HepG2 (cell line): ENCODE measurements around the gene VPS52. TPM values are rescaled to one million over a fixed set of nuclear protein-coding genes. Genes with fewer than 3 reads are reported as not detected.
A peak's percentile ranks its signal among the peaks of the same experiment; 100 is the strongest.

Experiments used
- ATAC-seq: fragments of 200-7000 bp; cut with Tn5 transposase; 3 replicates; pipeline ENCODE4 v1.9.1; 2020; ENCODE audit warnings: mild to moderate bottlenecking, moderate library complexity
- BruUV-seq: library from RNA; stranded (reverse); fragments of 400-500 nt; replicated peaks from 2 replicates; lab custom pipeline; 2021; lab: Mats Ljungman, UMichigan
- CTCF ChIA-PET: fragments of 300-600 bp; formaldehyde crosslinking; extraction: SDS; loops from one replicate; lab custom pipeline; 2021; ENCODE audit warnings: low total read pairs, inconsistent platforms, low intra/inter-chr PET ratio; lab: Yijun Ruan, JAX
- POLR2A ChIA-PET: fragments of 350-600 bp; sonication (Branson Sonifier 250); formaldehyde crosslinking; loops from one replicate; lab custom pipeline; 2020; ENCODE audit warnings: antibody characterized with exemption, inconsistent platforms; lab: Yijun Ruan, JAX
- DNase-seq: peaks from one replicate; pipeline ENCODE4 v3.0.0-alpha.2; 2015; ENCODE audit warnings: low spot score
- FAIRE-seq: peaks from 3 replicates; lab custom pipeline; 2011; peaks lifted over from hg19 to GRCh38; lab: Jason Lieb, UNC
- H2AFZ ChIP-seq: one replicate; pipeline ENCODE4 v1.6.1; 2011; ENCODE audit warnings: low read length, inconsistent platforms
- H3K27ac ChIP-seq: fragments of 300-600 bp; 3 replicates; pipeline ENCODE4 v1.8.0; 2011; ENCODE audit warnings: mixed run types, mild to moderate bottlenecking, mixed read lengths, low read length, inconsistent platforms; ENCODE audit not compliant: insufficient read depth; ENCODE audit errors: extremely low read length
- H3K27me3 ChIP-seq, 2 experiments: fragments of 200-600 bp in 1 of 2; 2 replicates in 1 of 2; 3 replicates in 1 of 2; pipeline versions ENCODE4 v1.6.0 to v1.8.0; 2011; ENCODE audit warnings: low read length in 2 of 2, mild to moderate bottlenecking in 2 of 2, moderate library complexity in 2 of 2, inconsistent platforms in 1 of 2; ENCODE audit not compliant: insufficient read depth in 2 of 2, control insufficient read depth in 1 of 2
- H3K36me3 ChIP-seq, 2 experiments: fragments of 200-600 bp in 1 of 2; replicated peaks in 1 of 2; 2 replicates in 1 of 2; 3 replicates in 1 of 2; pipeline versions ENCODE4 v1.5.1 to v1.8.0; 2011; ENCODE audit warnings: low read length in 2 of 2, inconsistent platforms in 1 of 2; ENCODE audit not compliant: insufficient read depth in 2 of 2, control insufficient read depth in 1 of 2
- H3K4me1 ChIP-seq: 2 replicates; pipeline ENCODE4 v1.5.1; 2012; ENCODE audit warnings: low read length, inconsistent platforms; ENCODE audit not compliant: insufficient read depth
- H3K4me2 ChIP-seq: 2 replicates; pipeline ENCODE4 v1.6.0; 2011; ENCODE audit warnings: low read depth, low read length, inconsistent platforms
- H3K4me3 ChIP-seq, 3 experiments: fragments of 200-600 bp in 1 of 3; sonication (generic), shearing (Covaris generic) in 1 of 3; replicated peaks in 1 of 3; 2 replicates each; pipeline ENCODE4 v1.5.1; 2011 to 2016; ENCODE audit warnings: low read length in 3 of 3, inconsistent platforms in 2 of 3, low read depth in 2 of 3, mild to moderate bottlenecking in 2 of 3, control low read depth in 1 of 3, mixed read lengths in 1 of 3; ENCODE audit not compliant: insufficient read depth in 1 of 3
- H3K79me2 ChIP-seq: one replicate; pipeline ENCODE4 v1.6.1; 2011; ENCODE audit warnings: low read length, inconsistent platforms; ENCODE audit not compliant: insufficient read depth
- H3K9ac ChIP-seq: 2 replicates; pipeline ENCODE4 v1.6.0; 2011; ENCODE audit warnings: mild to moderate bottlenecking, low read depth, low read length, inconsistent platforms; ENCODE audit not compliant: insufficient read depth
- H3K9me3 ChIP-seq: 2 replicates; pipeline ENCODE4 v1.5.1; 2012; ENCODE audit warnings: mild to moderate bottlenecking, low read length
- H4K20me1 ChIP-seq: 2 replicates; pipeline ENCODE4 v1.6.0; 2011; ENCODE audit warnings: inconsistent platforms, mild to moderate bottlenecking, low read length, moderate library complexity; ENCODE audit not compliant: insufficient read depth
- AGO2 ChIP-seq: fragments of 200-400 bp; formaldehyde crosslinking; optimal IDR thresholded peaks from 2 replicates; pipeline ENCODE3; 2017; ENCODE audit warnings: mild to moderate bottlenecking, low read depth, low read length, moderate library complexity
- BORCS8-MEF2B ChIP-seq: sonication (generic); formaldehyde crosslinking; IDR thresholded peaks from 2 replicates; pipeline ENCODE4 v1.8.0; 2022; ENCODE audit warnings: mild to moderate bottlenecking, missing genetic modification reagents
- BRCA1 ChIP-seq: sonication (generic); formaldehyde crosslinking; IDR thresholded peaks from 2 replicates; pipeline ENCODE4 v1.4.0; 2020; ENCODE audit warnings: missing genetic modification reagents
- E2F2 ChIP-seq: sonication (generic); formaldehyde crosslinking; IDR thresholded peaks from 2 replicates; pipeline ENCODE4 v1.4.0; 2020; ENCODE audit warnings: missing genetic modification reagents, borderline replicate concordance
- FOXO1 ChIP-seq: sonication (generic); formaldehyde crosslinking; IDR thresholded peaks from 2 replicates; pipeline ENCODE4 v1.4.0; 2020; ENCODE audit warnings: missing genetic modification reagents
- HDAC6 ChIP-seq: fragments of 200-600 bp; sonication (generic); IDR thresholded peaks from 2 replicates; pipeline ENCODE4 v1.7.0; 2017; ENCODE audit warnings: mild to moderate bottlenecking, antibody characterized with exemption, low read length, low read depth
- PAF1 ChIP-seq: IDR thresholded peaks from 2 replicates; pipeline ENCODE4 v1.6.1; 2016; ENCODE audit warnings: missing genetic modification reagents, missing compliant biosample characterization
- SP4 ChIP-seq: sonication (generic); formaldehyde crosslinking; IDR thresholded peaks from 2 replicates; pipeline ENCODE4 v1.8.1; 2023; ENCODE audit warnings: mild to moderate bottlenecking, missing genetic modification reagents
- TGIF2 ChIP-seq: IDR thresholded peaks from 2 replicates; pipeline ENCODE4 v1.6.1; 2016; ENCODE audit warnings: control low read depth, missing compliant biosample characterization
- ZNF101 ChIP-seq: sonication (generic); formaldehyde crosslinking; IDR thresholded peaks from 2 replicates; pipeline ENCODE4 v1.4.0; 2020; ENCODE audit warnings: mild to moderate bottlenecking, low read depth, missing genetic modification reagents, borderline replicate concordance
- ZNF34 ChIP-seq: sonication (generic); formaldehyde crosslinking; IDR thresholded peaks from 2 replicates; pipeline ENCODE4 v1.4.0; 2020; ENCODE audit warnings: mild to moderate bottlenecking, missing genetic modification reagents, borderline replicate concordance
- ZNF382 ChIP-seq: sonication (generic); formaldehyde crosslinking; IDR thresholded peaks from 2 replicates; pipeline ENCODE4 v1.5.0; 2020; ENCODE audit warnings: missing genetic modification reagents, mild to moderate bottlenecking, borderline replicate concordance
- ZNF530 ChIP-seq: sonication (generic); formaldehyde crosslinking; IDR thresholded peaks from 2 replicates; pipeline ENCODE4 v1.5.0; 2020; ENCODE audit warnings: low read depth, mild to moderate bottlenecking, missing genetic modification reagents
- ZNF703 ChIP-seq: sonication (generic); formaldehyde crosslinking; IDR thresholded peaks from 2 replicates; pipeline ENCODE4 v1.5.1; 2020; ENCODE audit warnings: missing genetic modification reagents, mild to moderate bottlenecking, moderate library complexity, borderline replicate concordance
- ZNF879 ChIP-seq: sonication (generic); formaldehyde crosslinking; IDR thresholded peaks from 2 replicates; pipeline ENCODE4 v1.8.1; 2023; ENCODE audit warnings: missing genetic modification reagents
- WGBS: methylation state at CpG from one replicate; pipeline ENCODE4 v1.1.6; 2017; ENCODE audit warnings: low lambda C conversion rate; 5-methylcytosine and 5-hydroxymethylcytosine counted together
- in situ Hi-C: cut with HindIII; loops from 2 replicates; pipeline ENCODE4 v1.10.0; 2017; ENCODE audit warnings: low pct_unique_long_range_greater_than_20kb; ENCODE audit not compliant: extremely low pct_ligation_motif_present
- intact Hi-C: fragments of 100-400 bp; cut with micrococcal nuclease; formaldehyde crosslinking; loops from one replicate; pipeline ENCODE4 v1.10.0; 2022; ENCODE audit not compliant: unreplicated experiment
- polyA plus RNA-seq, 8 experiments: library from polyadenylated mRNA; depleted of rRNA in 3 of 8; stranded (reverse) in 7 of 8; unstranded in 1 of 8; fragments of >200 nt; fragmentation: Illumina TruSeq in 4 of 8; extraction: Trizol in 4 of 8; gene quantifications; 2 replicates each; pipeline versions ENCODE4 v1.2.1 to v1.2.3, GENCODE V29; 2011 to 2016; ENCODE audit warnings: low read depth in 4 of 8, missing spikeins in 1 of 8, mixed read lengths in 1 of 8; ENCODE audit not compliant: insufficient read depth in 1 of 8
- total RNA-seq, 5 experiments: library from RNA; depleted of rRNA; stranded (reverse); fragments of >200 nt; fragmentation: Illumina TruSeq; extraction: Trizol; gene quantifications; 2 replicates each; pipeline ENCODE4 v1.2.3, GENCODE V29; 2016; ENCODE audit warnings: low read depth in 1 of 5
- TF ChIP-seq, protein P1 (sequence below): sonication (generic); formaldehyde crosslinking; IDR thresholded peaks from 2 replicates; pipeline ENCODE4 v1.8.1; 2023; ENCODE audit warnings: missing genetic modification reagents, mild to moderate bottlenecking, borderline replicate concordance
- TF ChIP-seq, protein P2 (sequence below): sonication (generic); formaldehyde crosslinking; IDR thresholded peaks from 2 replicates; pipeline ENCODE4 v1.4.0; 2020; ENCODE audit warnings: mild to moderate bottlenecking, missing genetic modification reagents

VPS52 gene
- total and polyA plus RNA-seq, 2 of the 13 experiments (the other 11 are each of a cell fraction or from before 2014, with no cell fraction given), result 48.9 to 85.5 TPM

GRCh38 chr6:33279257-33279695 lies 7.6 kb upstream of the VPS52 start:
- TF ChIP-seq TGIF2, result no peak
- TF ChIP-seq AGO2, result peak; percentile 65
- 95% methylated on average over 13 of the region's 13 CpGs for WGBS
- BruUV-seq, result no TSS peak
- Histone ChIP-seq H3K9me3 (no peaks in the 10 kb centered on the region), H3K27me3 (no peaks in the 10 kb centered on the region), H3K79me2 (peaks cover 12% of the 10 kb centered on the region), H3K4me1 (peaks cover 15% of the 10 kb centered on the region), H3K36me3 (peaks cover 16 to 62% of the 10 kb centered on the region in 2 experiments), H2AFZ (no peak overlapping the region), H3K4me2 (no peak overlapping the region), H3K4me3 (no peak overlapping the region), H4K20me1 (peaks cover 19% of the 10 kb centered on the region), H3K9ac (no peak overlapping the region), H3K27ac (no peak overlapping the region)
- ChIA-PET POLR2A (interaction anchor here (1.0 to 3.5 kb wide), 4 partner anchors 18 to 30 kb away, joined by 3 to 17 read pairs (median 8); partner anchors contain the start of gene RGL2), CTCF (interaction anchor here (0.9 to 3.2 kb wide), 6 partner anchors 8 to 146 kb away, joined by 3 to 52 read pairs (median 10); partner anchors contain the start of genes RGL2 and VPS52)
- in situ Hi-C loops (loop anchor here (25.0 kb wide), 1 partner anchor 133 kb away; the partner anchor contains the start of genes CUTA, PHF1 and SYNGAP1), intact Hi-C loops (no loop called here)
- FAIRE-seq (no peak), DNase-seq (no peak), ATAC-seq (peak; percentile 0; the same call in 1 of the 3 replicates)

GRCh38 chr6:33278810-33279209 lies 7.1 kb upstream of the VPS52 start:
- Histone ChIP-seq H3K4me2 (no peak overlapping the region), H4K20me1 (peaks cover 24% of the 10 kb centered on the region), H3K4me3 (no peak overlapping the region), H3K27me3 (no peaks in the 10 kb centered on the region), H3K9ac (no peak overlapping the region), H2AFZ (no peak overlapping the region), H3K36me3 (peaks cover 19 to 65% of the 10 kb centered on the region in 2 experiments), H3K9me3 (no peaks in the 10 kb centered on the region), H3K79me2 (peaks cover 16% of the 10 kb centered on the region), H3K27ac (no peak overlapping the region), H3K4me1 (peaks cover 20% of the 10 kb centered on the region)
- in situ Hi-C loops (loop anchor here (25.0 kb wide), 1 partner anchor 133 kb away; the partner anchor contains the start of genes CUTA, PHF1 and SYNGAP1), intact Hi-C loops (no loop called here)
- FAIRE-seq, result no peak
- CTCF ChIA-PET, result interaction anchor here (1.4 to 3.2 kb wide), 2 partner anchors 64 to 67 kb away, joined by 4 to 37 read pairs; no protein-coding TSS in a partner anchor
- WGBS, result 90% methylated on average over 3 of the region's 3 CpGs
- POLR2A ChIA-PET, result interaction anchor here (0.6 to 3.5 kb wide), 6 partner anchors 10 to 56 kb away, joined by 3 to 17 read pairs (median 11); partner anchors contain the start of genes PFDN6, RGL2 and WDR46
- 0 out of 3 replicates have a peak, but pooled peaks have one; percentile 0 for ATAC-seq
- DNase-seq, result no peak
- no TSS peak for BruUV-seq
- no peak for TF ChIP-seq ZNF703 (CRISPR knock-in tag)
- TF ChIP-seq SP4 (CRISPR knock-in tag), result no peak
- no peak for TF ChIP-seq BRCA1 (CRISPR knock-in tag)
- TF ChIP-seq HDAC6, result no peak
- TF ChIP-seq BORCS8-MEF2B (CRISPR knock-in tag), result no peak
- TF ChIP-seq, protein P1, sequence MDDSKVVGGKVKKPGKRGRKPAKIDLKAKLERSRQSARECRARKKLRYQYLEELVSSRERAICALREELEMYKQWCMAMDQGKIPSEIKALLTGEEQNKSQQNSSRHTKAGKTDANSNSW (CRISPR knock-in tag), result no peak
- TF ChIP-seq FOXO1, result no peak
- TF ChIP-seq, protein P2, sequence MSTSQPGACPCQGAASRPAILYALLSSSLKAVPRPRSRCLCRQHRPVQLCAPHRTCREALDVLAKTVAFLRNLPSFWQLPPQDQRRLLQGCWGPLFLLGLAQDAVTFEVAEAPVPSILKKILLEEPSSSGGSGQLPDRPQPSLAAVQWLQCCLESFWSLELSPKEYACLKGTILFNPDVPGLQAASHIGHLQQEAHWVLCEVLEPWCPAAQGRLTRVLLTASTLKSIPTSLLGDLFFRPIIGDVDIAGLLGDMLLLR (CRISPR knock-in tag), result no peak
- no peak for TF ChIP-seq ZNF530 (CRISPR knock-in tag)
- TF ChIP-seq ZNF101 (CRISPR knock-in tag), result no peak
- TF ChIP-seq ZNF382 (CRISPR knock-in tag), result no peak
- TF ChIP-seq ZNF34, result no peak
- TF ChIP-seq E2F2 (CRISPR knock-in tag), result no peak
- TF ChIP-seq PAF1, result no peak
- no peak for TF ChIP-seq ZNF879 (CRISPR knock-in tag)
